Sigmoid colon (tissue), 7 donors: ENCODE data around the gene RAD51. TPM values are rescaled to one million over a fixed set of nuclear protein-coding genes. Genes with fewer than 3 reads are reported as not detected.

Source experiments
- DNase-seq: peaks from one replicate; pipeline ENCODE4 v3.0.0-alpha.2; 2019
- H3K27ac ChIP-seq, 4 donors: fragments of 200-600 bp; sonication (generic); one replicate each; pipeline ENCODE4 v1.5.1; 2016 to 2019; ENCODE audit warnings: mild to moderate bottlenecking in 1 of 4
- H3K27me3 ChIP-seq, 3 donors: fragments of 200-600 bp; sonication (generic); one replicate each; pipeline ENCODE4 v1.5.1; 2019; ENCODE audit warnings: mild to moderate bottlenecking in 1 of 3
- H3K36me3 ChIP-seq, 4 donors: fragments of 200-600 bp; sonication (generic); one replicate each; pipeline ENCODE4 v1.5.1; 2016 to 2019
- H3K4me1 ChIP-seq, 4 donors: fragments of 200-600 bp; sonication (generic); one replicate each; pipeline ENCODE4 v1.5.1; 2017 to 2019
- H3K4me3 ChIP-seq, 4 donors: fragments of 200-600 bp; sonication (generic); one replicate each; pipeline ENCODE4 v1.5.1; 2017 to 2019; ENCODE audit warnings: mild to moderate bottlenecking in 2 of 4, moderate library complexity in 1 of 4
- H3K9me3 ChIP-seq, 4 donors: fragments of 200-600 bp in 3 of 4; sonication (generic) in 3 of 4; one replicate each; pipeline versions ENCODE4 v1.5.1 to v1.6.1; 2013 to 2019
- EP300 ChIP-seq, 4 donors: sonication (generic); formaldehyde crosslinking; IDR thresholded peaks; one replicate each; pipeline ENCODE4 v1.6.1; 2017; ENCODE audit warnings: antibody characterized with exemption in 4 of 4
- POLR2A ChIP-seq, 2 donors: fragments of 450-650 bp; IDR thresholded peaks; one replicate each; pipeline ENCODE4 v1.6.1; 2016; ENCODE audit warnings: antibody characterized with exemption in 2 of 2, mild to moderate bottlenecking in 2 of 2, moderate library complexity in 2 of 2
- POLR2AphosphoS5 ChIP-seq, 4 donors: sonication (generic); formaldehyde crosslinking; IDR thresholded peaks; one replicate each; pipeline ENCODE4 v1.6.1; 2017; ENCODE audit warnings: antibody characterized with exemption in 4 of 4
- WGBS, 2 donors: extraction: QIAGEN DNeasy Blood & Tissue Kit; methylation state at CpG; one replicate each; pipeline ENCODE4 v1.1.7; 2013; 5-methylcytosine and 5-hydroxymethylcytosine counted together
- intact Hi-C: fragments of 100-400 bp; cut with DNase I; formaldehyde crosslinking; loops from one replicate; pipeline ENCODE4 v1.15.1; 2023
- polyA plus RNA-seq, 3 donors: library from polyadenylated mRNA; stranded (reverse); fragments of 200-250 nt; gene quantifications; one replicate each; pipeline ENCODE4 v1.2.3, GENCODE V29; 2013
- total RNA-seq, 4 donors: library from RNA; depleted of rRNA; stranded (reverse); fragments of >200 nt; gene quantifications; one replicate each; pipeline ENCODE4 v1.1.0, GENCODE V29; 2016
- TF ChIP-seq, protein P1 (sequence below), 4 experiments: fragments of 450-650 bp in 3 of 4; fragments of 200-600 bp in 1 of 4; IDR thresholded peaks; one replicate each; pipeline ENCODE4 v1.5.1; 2016 to 2019; ENCODE audit warnings: antibody characterized with exemption in 4 of 4, mild to moderate bottlenecking in 3 of 4, moderate library complexity in 2 of 4
- donor health status: healthy with polysubstance abuse.
- donor health status: Bipolar disorder and iron deficiency.
- donor health status: healthy.

RAD51 gene
- total and polyA plus RNA-seq, 7 donors = 1.1 to 9.8 (median 4.2) TPM; not detected in 2

DNA sequence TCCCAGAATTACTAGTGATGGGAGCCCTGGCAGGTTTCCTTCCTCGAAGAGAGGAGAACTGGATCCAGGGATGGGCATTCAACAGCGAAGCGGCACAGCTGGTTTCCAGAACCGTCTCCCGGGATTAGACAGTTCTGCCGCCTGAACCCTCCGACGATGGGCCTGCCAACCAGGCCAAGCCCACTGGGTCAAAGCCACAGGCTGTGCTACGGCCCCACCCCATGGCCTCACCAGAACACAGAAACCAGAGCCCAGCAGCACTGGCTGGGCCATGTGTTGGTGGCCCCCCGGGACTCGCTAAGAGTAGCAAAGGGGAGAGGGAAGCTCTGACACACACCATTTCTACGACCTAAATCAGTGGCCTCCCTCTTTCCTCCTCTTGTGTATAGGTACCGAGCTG lies 77.0 kb downstream of the RAD51 start:
- peaks cover 0 to 17% (median 13%) of the 10 kb centered on the region in 4 donors for H3K4me1 ChIP-seq
- DNase-seq = no peak
- TF ChIP-seq POLR2AphosphoS5 (IDR thresholded peaks at IDR 0.05) = no peak
- TF ChIP-seq EP300 (IDR thresholded peaks at IDR 0.05) = no peak
- TF ChIP-seq, protein P1, sequence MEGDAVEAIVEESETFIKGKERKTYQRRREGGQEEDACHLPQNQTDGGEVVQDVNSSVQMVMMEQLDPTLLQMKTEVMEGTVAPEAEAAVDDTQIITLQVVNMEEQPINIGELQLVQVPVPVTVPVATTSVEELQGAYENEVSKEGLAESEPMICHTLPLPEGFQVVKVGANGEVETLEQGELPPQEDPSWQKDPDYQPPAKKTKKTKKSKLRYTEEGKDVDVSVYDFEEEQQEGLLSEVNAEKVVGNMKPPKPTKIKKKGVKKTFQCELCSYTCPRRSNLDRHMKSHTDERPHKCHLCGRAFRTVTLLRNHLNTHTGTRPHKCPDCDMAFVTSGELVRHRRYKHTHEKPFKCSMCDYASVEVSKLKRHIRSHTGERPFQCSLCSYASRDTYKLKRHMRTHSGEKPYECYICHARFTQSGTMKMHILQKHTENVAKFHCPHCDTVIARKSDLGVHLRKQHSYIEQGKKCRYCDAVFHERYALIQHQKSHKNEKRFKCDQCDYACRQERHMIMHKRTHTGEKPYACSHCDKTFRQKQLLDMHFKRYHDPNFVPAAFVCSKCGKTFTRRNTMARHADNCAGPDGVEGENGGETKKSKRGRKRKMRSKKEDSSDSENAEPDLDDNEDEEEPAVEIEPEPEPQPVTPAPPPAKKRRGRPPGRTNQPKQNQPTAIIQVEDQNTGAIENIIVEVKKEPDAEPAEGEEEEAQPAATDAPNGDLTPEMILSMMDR (IDR thresholded peaks at IDR 0.05) = no peak
- no peak for TF ChIP-seq POLR2A (IDR thresholded peaks at IDR 0.05)
- no peak overlapping the region for H3K4me3 ChIP-seq
- H3K36me3 ChIP-seq = peaks cover 24 to 70% (median 45%) of the 10 kb centered on the region in 4 donors
- intact Hi-C loops = no loop called here
- WGBS, 2 donors = 88 to 94% methylated on average over 13 of the region's 13 CpGs
- H3K9me3 ChIP-seq = no peaks in the 10 kb centered on the region
- H3K27me3 ChIP-seq = no peaks in the 10 kb centered on the region
- no peak overlapping the region for H3K27ac ChIP-seq

- 88 to 92% methylated on average over 8 of the region's 8 CpGs for WGBS, 2 donors
- no peak for TF ChIP-seq EP300 (IDR thresholded peaks at IDR 0.05)
- TF ChIP-seq, protein P1 (IDR thresholded peaks at IDR 0.05) = no peak
- no peak for TF ChIP-seq POLR2A (IDR thresholded peaks at IDR 0.05)
- no peak for TF ChIP-seq POLR2AphosphoS5 (IDR thresholded peaks at IDR 0.05)
- DNase-seq = no peak
- Histone ChIP-seq H3K4me3 (no peak overlapping the region), H3K36me3 (peaks cover 25 to 81% (median 43%) of the 10 kb centered on the region in 4 donors), H3K27ac (no peak overlapping the region), H3K4me1 (peaks cover 0 to 17% (median 13%) of the 10 kb centered on the region in 4 donors), H3K27me3 (no peaks in the 10 kb centered on the region), H3K9me3 (no peaks in the 10 kb centered on the region)
- intact Hi-C loops = no loop called here
These were observed 78.5 kb downstream of the RAD51 start for GRCh38 chr15:40773496-40773895.

GRCh38 chr15:40773902-40774301 lies 78.9 kb downstream of the RAD51 start:
- Histone ChIP-seq H3K27me3 (no peaks in the 10 kb centered on the region), H3K9me3 (no peaks in the 10 kb centered on the region), H3K4me3 (no peak overlapping the region), H3K27ac (no peak overlapping the region), H3K36me3 (peaks cover 29 to 85% (median 47%) of the 10 kb centered on the region in 4 donors), H3K4me1 (peaks cover 0 to 14% (median 12%) of the 10 kb centered on the region in 4 donors)
- intact Hi-C loops = no loop called here
- WGBS, 2 donors = 96% methylated on average over 6 of the region's 6 CpGs
- no peak for TF ChIP-seq EP300 (IDR thresholded peaks at IDR 0.05)
- DNase-seq = no peak

DNA sequence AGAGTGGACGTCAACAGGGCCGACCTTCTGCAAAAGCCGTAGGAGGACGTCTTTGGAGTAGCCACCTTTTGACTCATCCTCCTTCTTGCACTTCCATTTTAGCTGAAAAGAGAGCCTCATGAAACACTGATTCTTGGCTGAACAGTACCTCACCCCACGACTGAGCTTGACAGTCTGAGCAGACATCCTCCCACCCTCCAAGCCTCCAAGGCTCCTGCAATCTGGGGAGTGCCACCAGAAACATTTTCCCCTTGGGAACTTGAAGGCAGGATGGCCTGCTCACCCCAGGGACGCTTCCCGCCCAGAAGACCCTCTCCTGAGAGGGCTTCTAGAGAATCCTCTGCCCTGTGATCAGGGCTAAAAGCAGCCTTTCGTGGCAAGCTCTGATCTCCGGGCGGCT lies 80.0 kb downstream of the RAD51 start:
- H3K4me1 ChIP-seq = peaks cover 0 to 3% (median 1%) of the 10 kb centered on the region in 4 donors
- WGBS, 2 donors = 93 to 96% methylated on average over 10 of the region's 10 CpGs
- H3K36me3 ChIP-seq = peaks cover 34 to 96% (median 56%) of the 10 kb centered on the region in 4 donors
- intact Hi-C loops = no loop called here
- no peak overlapping the region for H3K27ac ChIP-seq
- no peak for TF ChIP-seq POLR2AphosphoS5 (IDR thresholded peaks at IDR 0.05)
- TF ChIP-seq EP300 (IDR thresholded peaks at IDR 0.05) = no peak
- TF ChIP-seq, protein P1 (IDR thresholded peaks at IDR 0.05) = no peak
- TF ChIP-seq POLR2A (IDR thresholded peaks at IDR 0.05) = no peak
- no peak for DNase-seq
- no peak overlapping the region for H3K4me3 ChIP-seq
- H3K27me3 ChIP-seq = no peaks in the 10 kb centered on the region
- no peaks in the 10 kb centered on the region for H3K9me3 ChIP-seq

DNA sequence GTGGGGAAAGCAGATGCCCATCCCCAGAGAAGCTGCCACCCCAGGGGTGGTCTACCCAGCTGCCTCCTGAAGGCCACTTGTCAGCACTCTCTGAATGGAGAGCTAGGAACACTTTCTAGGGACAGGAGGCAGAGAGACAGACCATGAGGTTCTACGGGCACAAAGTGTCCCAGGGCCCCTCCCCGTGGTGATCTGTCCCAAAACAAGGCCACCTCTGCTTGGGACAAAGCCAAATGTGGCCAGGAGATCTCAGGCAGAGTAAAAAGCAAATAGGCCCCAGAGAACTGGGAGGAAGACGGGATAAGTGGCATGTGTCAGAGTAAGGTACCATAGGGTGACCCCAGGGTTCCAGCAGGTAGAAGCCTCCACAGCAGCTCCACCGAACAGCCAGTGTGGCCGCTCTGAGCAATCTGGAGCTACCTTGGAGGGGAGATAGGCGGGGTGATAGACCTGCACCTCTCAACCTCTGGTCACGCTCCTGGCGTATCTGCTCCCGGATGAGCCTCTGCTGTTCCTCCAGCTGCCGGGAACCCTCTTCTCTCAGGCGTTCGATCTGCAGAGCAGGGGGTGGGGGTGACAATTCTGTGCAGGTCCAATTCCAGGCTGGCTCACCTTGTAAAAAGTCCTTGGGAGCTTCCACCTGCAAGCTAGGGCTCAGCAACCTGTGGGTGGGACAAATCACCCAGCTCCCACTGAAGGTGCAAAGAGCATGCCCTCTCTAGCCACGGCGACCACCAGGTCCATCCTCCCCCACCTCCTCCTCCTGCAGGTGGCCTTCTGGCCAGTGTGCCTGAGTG lies 81.0 kb downstream of the RAD51 start:
- Histone ChIP-seq H3K27ac (no peak overlapping the region), H3K4me3 (no peak overlapping the region), H3K4me1 (no peaks in the 10 kb centered on the region), H3K27me3 (no peaks in the 10 kb centered on the region), H3K36me3 (peaks cover 34 to 92% (median 56%) of the 10 kb centered on the region in 4 donors), H3K9me3 (no peaks in the 10 kb centered on the region)
- WGBS, 2 donors = 95 to 97% methylated on average over 14 of the region's 14 CpGs
- no peak for DNase-seq
- intact Hi-C loops = no loop called here
- TF ChIP-seq, protein P1 (IDR thresholded peaks at IDR 0.05) = no peak
- TF ChIP-seq POLR2AphosphoS5 (IDR thresholded peaks at IDR 0.05) (no peak), EP300 (IDR thresholded peaks at IDR 0.05) (no peak), POLR2A (IDR thresholded peaks at IDR 0.05) (no peak)
